ENCODE results near the gene PLCD1.
"Not testable (repeated sequence)": the region's sequence is repeated elsewhere in the genome, so short reads cannot be mapped to it uniquely, and the experiment has no call there.

Gene PLCD1

GRCh38 chr3:37986479-37987314 is 42.7 kb downstream of the PLCD1 start:
- DNase-seq (ENCODE audit: low spot score), result peak; percentile 89

DNA sequence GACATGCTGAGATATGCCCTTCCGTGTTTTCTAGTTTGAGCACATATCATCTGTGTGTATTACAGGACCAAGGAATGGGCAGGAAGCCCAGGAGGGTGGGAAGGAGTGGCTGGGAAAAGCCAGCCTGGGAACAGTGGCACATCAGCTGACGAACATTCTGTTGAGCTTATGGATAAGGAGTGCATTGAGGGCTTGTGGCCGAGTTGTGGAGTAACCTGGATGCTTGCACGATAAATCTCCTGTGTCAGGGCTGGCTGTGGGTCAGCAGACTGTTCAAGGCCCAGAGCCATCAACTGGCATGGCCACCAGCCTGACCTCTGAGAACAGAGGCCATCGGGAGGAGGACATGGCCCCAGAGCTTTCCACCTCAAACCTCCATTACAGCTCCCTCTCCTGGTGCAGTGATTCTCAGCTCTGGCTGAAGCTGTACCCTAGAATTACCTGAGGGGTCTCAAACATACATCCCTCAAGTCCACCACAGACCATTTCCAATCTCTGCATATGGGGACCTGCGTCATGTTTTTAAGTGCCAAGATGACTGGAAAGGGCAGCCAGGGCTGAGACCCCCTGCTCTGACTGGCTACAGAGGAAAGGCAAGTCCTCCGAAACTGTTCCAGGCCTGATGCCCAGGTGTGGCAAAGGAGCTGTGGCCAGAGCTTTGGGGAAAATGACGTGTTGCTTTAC is 43.7 kb downstream of the PLCD1 start:
- no peak for DNase-seq (ENCODE audit: low spot score)

- no peak for DNase-seq (ENCODE audit: low spot score)
Observed at GRCh38 chr3:37984596-37984995, 44.8 kb downstream of the PLCD1 start.

DNA sequence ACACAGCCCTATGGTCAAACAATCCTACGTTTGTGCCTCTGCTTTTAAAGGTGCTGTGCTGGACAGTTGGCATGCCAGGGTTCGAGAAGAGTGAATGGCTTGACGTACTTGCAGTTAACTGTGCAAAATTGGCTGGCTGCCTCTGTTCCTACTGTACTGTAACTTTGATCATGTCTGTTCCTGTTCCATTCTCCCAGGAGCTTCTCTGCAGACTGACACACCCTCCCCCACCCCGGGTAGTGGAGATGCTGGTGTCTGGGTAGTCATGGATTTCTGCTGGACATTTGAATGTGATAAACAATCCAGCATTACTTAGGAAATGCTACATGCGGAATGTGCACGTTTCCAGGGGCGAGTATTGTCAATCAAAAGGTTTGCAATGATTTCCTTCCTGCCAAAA is 45.4 kb downstream of the PLCD1 start:
- DNase-seq (ENCODE audit: low spot score), result no peak

DNA sequence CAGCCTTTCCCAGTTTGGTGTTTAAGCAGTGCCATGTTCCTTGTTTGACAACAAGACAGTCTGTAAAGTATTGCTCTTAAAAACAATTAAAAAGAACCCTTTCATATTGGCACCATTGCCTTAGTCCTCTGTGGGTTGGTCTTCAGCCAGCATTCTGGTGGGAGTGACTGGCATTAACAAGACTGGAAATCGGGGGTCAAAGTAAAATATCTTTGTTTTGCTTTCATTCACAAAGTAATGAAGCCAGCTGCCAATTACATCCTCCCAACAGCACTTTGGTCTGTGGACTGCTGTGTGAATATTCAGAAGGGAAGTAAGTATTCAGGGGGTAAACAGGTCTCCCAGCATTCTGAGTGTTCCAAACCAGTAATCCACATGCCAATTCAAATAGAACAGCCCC is 47.1 kb downstream of the PLCD1 start:
- no peak for DNase-seq (ENCODE audit: low spot score)

GRCh38 chr3:37981348-37981664 is 48.1 kb downstream of the PLCD1 start:
- DNase-seq (ENCODE audit: low spot score), result no peak

DNA sequence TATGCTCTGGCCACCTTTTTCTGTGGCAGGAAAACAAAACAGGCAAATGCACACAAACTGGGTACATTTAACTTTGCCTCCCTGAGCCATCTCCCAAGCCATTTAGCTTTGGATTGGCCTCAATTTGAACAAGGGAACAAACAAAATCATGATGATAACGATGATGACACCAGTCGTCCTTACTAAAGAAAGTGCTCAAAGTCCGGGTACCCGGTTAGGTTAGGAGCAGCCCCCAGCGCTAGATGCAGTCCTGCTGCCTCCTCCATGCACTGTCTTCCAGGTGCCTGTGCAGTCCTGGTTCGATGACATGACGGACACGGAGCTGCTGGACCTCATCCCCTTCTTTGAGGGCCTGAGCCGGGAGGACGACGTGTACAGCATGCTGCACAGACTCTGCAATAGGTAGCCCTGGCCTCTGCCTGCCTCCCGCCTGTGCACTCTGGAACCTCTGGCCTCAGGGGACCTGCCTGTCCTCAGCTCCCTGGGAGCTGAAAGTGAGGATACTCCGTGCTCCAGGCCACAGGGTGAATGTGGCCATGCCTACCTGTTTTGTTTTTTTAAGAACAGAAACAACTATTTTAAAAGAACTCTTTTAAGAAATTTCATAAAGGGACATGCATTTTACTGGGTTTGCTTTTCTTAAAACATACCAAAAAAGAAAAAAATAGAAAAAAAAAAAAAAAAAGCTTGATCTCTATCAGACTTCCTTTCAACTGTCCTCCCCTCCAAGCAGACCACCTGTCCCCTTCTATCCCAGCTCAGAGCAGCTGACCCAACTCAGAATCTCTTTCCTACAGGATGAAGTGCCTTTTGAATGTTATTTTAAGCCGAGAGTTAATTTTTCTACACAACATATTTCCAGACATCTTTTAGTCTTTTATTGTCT is 48.7 kb downstream of the PLCD1 start:
- no peak for DNase-seq (ENCODE audit: low spot score)

DNA sequence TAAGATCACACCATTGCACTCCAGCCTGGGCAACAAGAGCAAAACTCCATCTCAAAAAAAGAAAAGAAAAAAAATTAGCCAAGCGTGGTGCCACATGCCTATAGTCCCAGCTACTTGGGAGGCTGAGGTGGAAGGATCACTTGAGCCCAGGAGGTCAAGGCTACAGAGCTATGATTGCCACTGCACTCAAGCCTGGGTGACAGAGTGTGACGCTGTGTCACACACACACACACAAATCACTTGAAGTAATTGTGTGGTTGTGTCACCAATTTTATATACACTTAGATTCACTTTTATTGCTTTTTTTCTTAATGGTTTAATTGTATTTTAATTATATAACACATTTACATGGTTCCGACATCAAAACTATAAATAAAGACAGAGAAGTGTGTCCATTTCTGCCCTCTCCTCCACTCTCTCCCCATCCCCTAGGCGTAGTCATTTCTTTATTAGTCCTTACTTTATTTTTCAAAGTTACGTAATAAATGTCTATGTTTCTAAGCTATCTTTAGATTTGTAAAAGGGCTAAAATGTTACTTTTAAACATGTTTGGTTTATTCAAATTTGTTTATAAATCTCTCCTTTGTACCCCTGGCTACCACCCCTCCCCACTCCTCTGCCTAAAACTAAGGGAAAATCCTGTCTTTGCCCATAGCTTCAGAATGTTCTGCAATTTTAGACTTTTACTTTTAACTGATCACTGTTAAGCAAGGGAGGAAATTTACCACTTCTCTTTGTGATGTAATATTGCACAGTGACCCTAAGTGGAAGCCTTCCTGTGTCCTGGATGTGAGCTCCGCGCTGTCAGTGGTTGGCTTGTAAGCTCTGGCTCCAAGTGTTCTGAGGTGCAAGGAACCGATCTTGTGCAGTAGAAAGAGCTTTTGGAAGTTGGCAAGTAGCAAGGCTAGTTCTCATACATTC is 49.6 kb downstream of the PLCD1 start:
- DNase-seq (ENCODE audit: low spot score), result no peak

DNA sequence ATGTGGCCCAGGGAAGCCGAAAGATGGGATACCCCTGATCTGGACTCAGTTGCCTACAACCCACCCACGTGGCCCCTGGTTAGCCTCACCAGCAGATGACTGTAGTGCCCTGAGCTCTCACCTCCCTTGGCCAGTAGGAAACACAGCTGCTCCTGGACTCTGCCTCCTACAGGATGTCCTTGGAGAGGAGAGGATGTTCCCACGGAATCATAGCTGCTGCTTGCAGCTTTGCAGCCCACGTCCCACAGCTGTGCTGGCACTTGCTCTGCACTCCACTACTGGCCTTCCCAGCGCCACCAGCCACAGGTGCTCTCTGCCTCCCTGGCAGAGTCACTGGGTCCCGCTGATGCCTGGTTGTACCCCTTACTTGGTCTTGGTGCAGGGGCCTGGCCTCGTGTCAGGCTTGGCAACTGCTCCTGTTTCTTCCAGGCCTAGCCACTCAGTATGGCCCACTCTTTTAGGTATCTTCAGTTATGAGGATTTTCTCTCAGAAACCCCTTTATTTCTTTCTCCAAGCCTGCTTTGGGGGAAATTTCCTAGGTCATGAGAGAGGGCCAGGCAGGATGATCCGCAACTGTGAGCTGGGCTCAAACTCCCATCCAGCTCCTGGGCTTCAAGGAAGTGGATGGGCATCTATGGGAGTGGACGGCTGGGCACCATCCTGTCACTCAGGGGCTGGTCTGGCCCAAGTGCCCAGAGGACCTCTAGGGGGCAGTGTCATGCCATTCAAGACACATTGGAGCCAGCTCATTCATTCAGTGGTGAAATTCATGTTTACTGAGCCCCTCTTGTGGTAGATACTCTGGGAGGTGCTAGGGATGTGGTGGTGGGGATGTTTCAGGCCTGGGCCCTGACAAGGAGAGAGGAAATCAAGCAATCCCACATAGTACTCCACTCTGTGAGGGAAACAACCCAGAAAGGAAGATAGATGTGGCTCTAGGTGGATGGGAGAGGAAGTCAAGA is 55.0 kb downstream of the PLCD1 start:
- DNase-seq (ENCODE audit: low spot score), result peak; percentile 28

- DNase-seq (ENCODE audit: low spot score), result no peak
Observed at GRCh38 chr3:37973246-37974054, 56.0 kb downstream of the PLCD1 start.

- DNase-seq (ENCODE audit: low spot score), result not testable (repeated sequence)
Observed at GRCh38 chr3:37972056-37972455, 57.4 kb downstream of the PLCD1 start.

DNA sequence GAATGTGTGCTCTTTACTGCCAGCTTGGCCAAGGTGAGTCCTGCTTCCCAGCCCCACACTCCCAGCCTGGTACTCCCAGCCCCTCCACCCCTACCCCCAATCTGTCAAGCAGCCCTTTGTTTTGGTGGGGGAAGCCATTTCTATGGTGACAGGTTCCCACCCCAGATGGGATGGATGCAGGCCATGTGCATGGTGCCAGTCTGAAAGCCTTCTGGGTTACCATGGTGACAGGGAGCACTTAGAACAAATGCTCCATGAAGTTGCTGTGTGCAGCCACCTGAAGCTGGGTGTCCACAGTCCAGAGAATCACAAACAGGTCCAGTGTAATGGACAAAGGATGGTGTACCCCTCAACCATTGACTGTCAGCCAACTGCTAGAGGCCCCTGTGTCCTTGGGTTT is 58.0 kb downstream of the PLCD1 start:
- no peak for DNase-seq (ENCODE audit: low spot score)

- no peak for DNase-seq (ENCODE audit: low spot score)
Observed at GRCh38 chr3:37970802-37971201, 58.6 kb downstream of the PLCD1 start.

GRCh38 chr3:37969596-37970100 is 59.8 kb downstream of the PLCD1 start:
- no peak for DNase-seq (ENCODE audit: low spot score)

DNA sequence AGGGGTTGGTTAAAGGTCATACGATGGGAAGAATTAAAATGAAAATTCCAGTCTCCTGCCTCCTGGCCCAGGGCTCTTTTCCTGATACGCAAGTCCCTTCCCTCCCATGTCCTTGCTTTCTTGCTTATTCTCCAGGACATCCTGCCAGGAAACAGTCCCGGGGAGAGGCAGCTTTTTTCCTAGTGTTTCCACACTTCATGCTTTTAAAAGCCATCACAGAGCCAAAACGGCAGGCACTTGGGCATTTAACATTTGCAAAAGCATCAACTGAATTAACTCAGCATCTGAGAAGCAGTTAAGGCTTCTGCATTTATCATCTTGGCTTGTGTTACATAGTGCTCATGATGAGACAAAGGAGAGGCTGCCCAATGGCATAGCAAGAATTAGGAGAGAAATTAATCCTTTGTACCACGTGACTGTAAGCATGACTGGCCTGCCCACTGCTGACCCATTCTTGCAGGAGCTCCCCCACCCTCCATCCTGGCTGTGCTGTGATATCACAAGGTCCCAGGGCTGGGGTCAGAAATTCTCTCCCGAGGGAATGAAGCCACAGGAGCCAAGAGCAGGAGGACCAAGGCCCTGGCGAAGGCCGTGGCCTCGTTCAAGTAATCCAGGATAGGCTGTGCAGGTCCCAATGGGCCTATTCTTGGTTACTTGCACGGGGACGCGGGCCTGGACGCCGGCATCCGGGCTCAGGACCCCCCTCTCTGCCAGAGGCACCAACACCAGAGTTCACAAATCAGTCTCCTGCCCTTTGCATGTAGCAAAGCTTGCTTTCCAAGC is 60.4 kb downstream of the PLCD1 start:
- DNase-seq (ENCODE audit: low spot score), result no peak

DNA sequence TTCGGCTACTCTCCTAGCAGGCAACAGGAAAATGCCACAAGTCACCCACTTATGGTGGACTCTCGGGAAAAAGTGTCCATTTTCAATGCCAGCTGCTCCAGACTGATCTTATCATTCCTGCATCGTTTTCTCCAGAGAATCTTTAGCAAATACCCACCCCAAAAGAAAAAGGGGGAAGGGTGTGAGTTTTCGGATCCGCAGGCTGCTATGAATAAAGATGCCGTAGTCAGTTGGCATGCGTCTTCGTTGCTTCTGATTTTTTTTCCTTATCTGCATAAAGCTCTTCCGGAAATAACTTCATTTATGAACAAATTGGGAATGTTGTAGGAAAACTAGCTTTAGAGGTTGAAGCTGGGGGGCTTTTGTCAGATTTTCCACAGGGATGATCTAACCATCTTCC is 61.2 kb downstream of the PLCD1 start:
- DNase-seq (ENCODE audit: low spot score), result no peak

- DNase-seq (ENCODE audit: low spot score), result peak; percentile 53
Observed at GRCh38 chr3:37967260-37967881, 62.1 kb downstream of the PLCD1 start.

DNA sequence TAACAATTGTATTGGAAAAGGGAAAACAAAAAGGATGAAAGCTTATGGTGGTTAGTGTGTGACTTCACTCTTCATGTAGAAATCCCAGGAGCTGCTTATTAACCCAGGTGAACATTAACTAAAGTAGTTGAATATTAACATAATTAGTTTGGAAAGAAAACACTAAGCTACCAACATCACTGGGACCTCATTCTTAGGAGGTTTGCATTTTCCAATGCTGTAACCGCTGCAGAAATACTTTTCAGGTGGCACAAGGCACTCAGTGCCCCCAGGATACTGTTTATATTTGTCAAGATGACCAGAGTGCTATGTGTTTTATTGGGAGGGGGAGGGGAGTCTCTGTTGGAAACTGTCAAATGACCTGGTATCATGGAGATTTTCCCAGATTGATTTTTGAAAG is 64.7 kb downstream of the PLCD1 start:
- peak; percentile 44 for DNase-seq (ENCODE audit: low spot score)

Data from LoVo (cell line).